Calu3 (cell line): Measurements from ENCODE around the gene JADE2. TPM values are rescaled to one million over a fixed set of nuclear protein-coding genes. Genes with fewer than 3 reads are reported as not detected.
"Not testable (repeated sequence)": the region's sequence is repeated elsewhere in the genome, so short reads cannot be mapped to it uniquely, and the experiment has no call there.

Source experiments
- BruUV-seq: library from RNA; stranded (reverse); fragments of 400-500 nt; replicated peaks from 2 replicates; lab custom pipeline; 2021; lab: Mats Ljungman, UMichigan
- CTCF ChIA-PET: fragments of 300-600 bp; sonication (Branson Sonifier 250); formaldehyde crosslinking; loops from one replicate; lab custom pipeline; 2022; ENCODE audit warnings: antibody characterized with exemption; lab: Charles Lee
- DNase-seq: peaks from one replicate; pipeline ENCODE4 v3.0.0; 2022
- H3K27ac Mint-ChIP-seq: one replicate; pipeline ENCODE4 v1.8.0; 2022; ENCODE audit warnings: mixed read lengths; ENCODE audit not compliant: unreplicated experiment
- H3K27me3 Mint-ChIP-seq: one replicate; pipeline ENCODE4 v1.8.0; 2022; ENCODE audit warnings: mixed read lengths; ENCODE audit not compliant: unreplicated experiment
- H3K36me3 Mint-ChIP-seq: one replicate; pipeline ENCODE4 v1.8.0; 2022; ENCODE audit warnings: mild to moderate bottlenecking, moderate library complexity, mixed read lengths; ENCODE audit not compliant: insufficient read depth, unreplicated experiment
- H3K4me1 Mint-ChIP-seq: one replicate; pipeline ENCODE4 v1.8.0; 2022; ENCODE audit warnings: mild to moderate bottlenecking, low read depth, mixed read lengths; ENCODE audit not compliant: unreplicated experiment
- H3K4me3 Mint-ChIP-seq: one replicate; pipeline ENCODE4 v1.8.0; 2022; ENCODE audit warnings: mild to moderate bottlenecking, low read depth, moderate library complexity, mixed read lengths; ENCODE audit not compliant: unreplicated experiment
- H3K9me3 Mint-ChIP-seq: one replicate; pipeline ENCODE4 v1.8.0; 2022; ENCODE audit warnings: low read depth, mixed read lengths; ENCODE audit not compliant: unreplicated experiment
- CTCF ChIP-seq: fragments of 200-600 bp; IDR thresholded peaks from one replicate; pipeline ENCODE4 v1.8.0; 2022; ENCODE audit warnings: antibody characterized with exemption; ENCODE audit not compliant: unreplicated experiment
- intact Hi-C: fragments of 100-400 bp; cut with micrococcal nuclease; formaldehyde crosslinking; loops from one replicate; pipeline ENCODE4 v1.10.0; 2022; ENCODE audit not compliant: unreplicated experiment
- total RNA-seq: library from RNA; stranded (reverse); gene quantifications from 2 replicates; pipeline ENCODE4 v1.2.3, GENCODE V29; 2022

Gene JADE2
- total RNA-seq, 1 experiment from 2014 or later: 93.4 TPM

- TF ChIP-seq CTCF: no peak
- Mint-ChIP-seq H3K9me3 (no peaks in the 10 kb centered on the region), H3K27ac (no peak overlapping the region), H3K4me1 (peaks cover 29% of the 10 kb centered on the region), H3K4me3 (no peak overlapping the region), H3K36me3 (peaks cover 18% of the 10 kb centered on the region), H3K27me3 (no peaks in the 10 kb centered on the region)
- DNase-seq: no peak
- BruUV-seq: no TSS peak
- intact Hi-C loops: loop anchor here (5.0 kb wide), 2 partner anchors 37 to 142 kb away; partner anchors contain the start of genes CAMLG and SAR1B
- CTCF ChIA-PET: interaction anchor here (0.7 kb wide), 1 partner anchor 295 kb away, joined by 5 read pairs; no protein-coding TSS in a partner anchor
These were observed 69.5 kb downstream of the JADE2 start for GRCh38 chr5:134594797-134595457.

GRCh38 chr5:134595458-134595838 is 70.0 kb downstream of the JADE2 start:
- BruUV-seq: no TSS peak
- CTCF ChIA-PET: interaction anchor here (0.6 kb wide), 1 partner anchor 350 kb away, joined by 4 read pairs; no protein-coding TSS in a partner anchor

GRCh38 chr5:134599820-134600219 is 74.3 kb downstream of the JADE2 start:
- BruUV-seq, intact Hi-C loops, H3K27me3 Mint-ChIP-seq, H3K4me3 Mint-ChIP-seq, H3K36me3 Mint-ChIP-seq, H3K27ac Mint-ChIP-seq, H3K4me1 Mint-ChIP-seq, CTCF ChIA-PET, H3K9me3 Mint-ChIP-seq, DNase-seq: not testable (repeated sequence)

More at GRCh38 chr5:134595458-134595838, 70.0 kb downstream of the JADE2 start:
- Mint-ChIP-seq H3K9me3 (no peaks in the 10 kb centered on the region), H3K27me3 (no peaks in the 10 kb centered on the region), H3K4me1 (peaks cover 25% of the 10 kb centered on the region), H3K4me3 (no peak overlapping the region), H3K36me3 (peaks cover 16% of the 10 kb centered on the region), H3K27ac (no peak overlapping the region)
- no peak for TF ChIP-seq CTCF
- intact Hi-C loops: no loop called here
- no peak for DNase-seq

GRCh38 chr5:134600600-134600999 is 75.1 kb downstream of the JADE2 start:
- Mint-ChIP-seq H3K36me3 (peaks cover 8% of the 10 kb centered on the region), H3K27me3 (no peaks in the 10 kb centered on the region), H3K4me1 (no peaks in the 10 kb centered on the region), H3K27ac (no peak overlapping the region), H3K4me3 (no peak overlapping the region), H3K9me3 (no peaks in the 10 kb centered on the region)
- BruUV-seq: no TSS peak
- CTCF ChIA-PET: interaction anchor here (1.7 kb wide), 1 partner anchor 13 kb away, joined by 4 read pairs; no protein-coding TSS in a partner anchor
- TF ChIP-seq CTCF: no peak
- intact Hi-C loops: no loop called here
- no peak for DNase-seq

GRCh38 chr5:134603059-134603458 is 77.6 kb downstream of the JADE2 start:
- CTCF ChIA-PET: no interaction called here
- Mint-ChIP-seq H3K4me1 (no peaks in the 10 kb centered on the region), H3K9me3 (no peaks in the 10 kb centered on the region), H3K4me3 (no peak overlapping the region), H3K27ac (no peak overlapping the region), H3K36me3 (peaks cover 23% of the 10 kb centered on the region), H3K27me3 (no peaks in the 10 kb centered on the region)
- DNase-seq: no peak
- intact Hi-C loops: no loop called here
- no peak for TF ChIP-seq CTCF
- no TSS peak for BruUV-seq
